Transverse colon (tissue), 3 donors: Measurements from ENCODE around the gene SMCO3.

Source experiments
- CTCF ChIP-seq, 5 experiments: fragments of 200-600 bp in 3 of 5; fragments of 450-650 bp in 2 of 5; sonication (generic) in 3 of 5; IDR thresholded peaks; 1 replicate in 2 of 5; 2 replicates in 3 of 5; pipeline ENCODE4 v1.5.1; 2016 to 2017; ENCODE audit warnings: antibody characterized with exemption in 5 of 5, inconsistent platforms in 3 of 5, mild to moderate bottlenecking in 2 of 5, moderate library complexity in 1 of 5
- POLR2A ChIP-seq: fragments of 450-650 bp; IDR thresholded peaks from one replicate; pipeline ENCODE4 v1.6.1; 2016; ENCODE audit warnings: antibody characterized with exemption, mild to moderate bottlenecking, moderate library complexity

DNA sequence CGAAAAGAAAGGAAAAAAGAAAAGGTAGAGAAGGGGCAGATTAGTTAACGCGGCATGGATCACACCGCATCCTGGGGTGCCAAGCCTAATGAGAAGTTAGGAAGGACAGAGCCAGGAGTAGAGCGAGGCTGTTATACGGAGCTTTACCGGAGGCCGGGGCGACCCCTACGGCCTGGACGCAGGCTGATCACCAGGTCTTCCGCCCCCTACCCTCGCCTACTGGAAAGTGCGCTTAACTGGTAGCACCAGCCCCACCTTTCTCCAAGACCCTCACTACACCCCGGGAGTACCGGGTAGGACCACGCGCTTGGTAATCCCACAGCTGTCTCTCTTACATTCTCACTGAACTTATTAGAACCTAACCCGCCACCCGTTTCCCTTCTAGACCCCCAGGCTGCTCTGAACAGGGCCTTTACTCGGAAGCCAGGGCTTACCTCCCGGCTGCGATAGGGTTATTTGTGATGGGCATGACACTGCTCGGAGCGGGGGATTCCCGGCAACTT lies 44.5 kb downstream of the SMCO3 start:
- TF ChIP-seq POLR2A (no peak), CTCF (IDR thresholded peaks at IDR 0.05) (no peak)
